ENCODE measurements around the gene E2F4. TPM values are rescaled to one million over a fixed set of nuclear protein-coding genes. Genes with fewer than 3 reads are reported as not detected.

The E2F4 gene
- total and polyA plus RNA-seq, 2 of the 13 experiments (the other 11 are each of a cell fraction or from before 2014, with no cell fraction given): 84.8 to 91.2 TPM

DNA sequence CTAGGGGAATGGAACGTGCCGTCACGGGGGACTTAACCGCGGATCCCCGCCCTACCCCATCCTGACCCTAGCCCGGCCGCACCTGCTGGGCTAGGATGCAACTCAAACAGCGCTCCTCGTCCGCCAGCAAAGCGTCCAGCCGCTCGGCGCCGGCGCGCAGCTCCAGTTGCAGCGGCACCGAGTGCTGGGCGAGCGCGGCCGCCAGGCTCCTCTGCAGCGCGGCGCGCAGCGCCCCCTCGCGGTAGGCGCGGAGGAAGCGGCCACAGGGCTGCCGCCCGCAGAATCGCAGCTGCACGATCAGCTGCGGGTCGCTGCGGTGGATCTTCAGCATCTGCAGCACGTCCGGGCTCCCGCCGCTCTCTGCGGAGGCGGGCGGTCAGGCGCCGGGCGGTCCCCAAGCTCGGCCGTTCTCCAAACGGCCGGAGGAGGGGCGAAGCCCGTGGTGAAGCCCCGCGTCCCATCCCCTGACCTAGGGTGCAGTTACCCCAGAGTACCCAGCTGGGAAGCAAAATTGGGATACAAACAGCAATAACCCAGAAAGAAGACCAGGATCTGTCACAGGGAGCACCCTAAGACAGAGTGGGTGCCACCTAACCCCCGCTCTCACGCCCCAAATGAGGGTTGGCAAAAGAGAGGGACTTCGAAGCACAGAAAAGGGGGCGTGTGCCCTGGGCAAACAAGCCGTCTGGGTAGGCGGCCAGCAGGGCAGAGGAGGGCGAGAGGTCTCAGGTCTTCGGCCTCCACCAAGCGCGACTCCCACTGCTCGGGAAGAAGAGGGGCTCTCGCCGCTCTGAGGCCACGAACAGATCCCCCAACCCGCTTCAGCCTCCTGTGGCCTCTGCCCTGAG is 36.4 kb upstream of the E2F4 start (continued):
- no peak for TF ChIP-seq MED8 (CRISPR knock-in tag; IDR thresholded peaks at IDR 0.05; ENCODE audit: insufficient replicate concordance)
- TF ChIP-seq MAZ (IDR thresholded peaks at IDR 0.05; ENCODE audit: borderline replicate concordance, low read depth, low read length): peak; percentile 46; the same call in 1 of the 2 replicates
- peak; percentile 69 for TF ChIP-seq MAZ (CRISPR knock-in tag; IDR thresholded peaks at IDR 0.05; ENCODE audit: low read depth)
- TF ChIP-seq HOXA7 (CRISPR knock-in tag; IDR thresholded peaks at IDR 0.05): no peak
- no peak for TF ChIP-seq LCORL (IDR thresholded peaks at IDR 0.05)
- TF ChIP-seq LCORL (CRISPR knock-in tag; IDR thresholded peaks at IDR 0.05): peak; percentile 67; the same call in 1 of the 2 replicates
- TF ChIP-seq ZNF510 (CRISPR knock-in tag; IDR thresholded peaks at IDR 0.05; ENCODE audit: low read depth): no peak
- TF ChIP-seq ZNF44 (CRISPR knock-in tag; IDR thresholded peaks at IDR 0.05): no peak
- no peak for TF ChIP-seq CAMTA2 (CRISPR knock-in tag; IDR thresholded peaks at IDR 0.05; ENCODE audit: borderline replicate concordance)
- TF ChIP-seq, protein P1, sequence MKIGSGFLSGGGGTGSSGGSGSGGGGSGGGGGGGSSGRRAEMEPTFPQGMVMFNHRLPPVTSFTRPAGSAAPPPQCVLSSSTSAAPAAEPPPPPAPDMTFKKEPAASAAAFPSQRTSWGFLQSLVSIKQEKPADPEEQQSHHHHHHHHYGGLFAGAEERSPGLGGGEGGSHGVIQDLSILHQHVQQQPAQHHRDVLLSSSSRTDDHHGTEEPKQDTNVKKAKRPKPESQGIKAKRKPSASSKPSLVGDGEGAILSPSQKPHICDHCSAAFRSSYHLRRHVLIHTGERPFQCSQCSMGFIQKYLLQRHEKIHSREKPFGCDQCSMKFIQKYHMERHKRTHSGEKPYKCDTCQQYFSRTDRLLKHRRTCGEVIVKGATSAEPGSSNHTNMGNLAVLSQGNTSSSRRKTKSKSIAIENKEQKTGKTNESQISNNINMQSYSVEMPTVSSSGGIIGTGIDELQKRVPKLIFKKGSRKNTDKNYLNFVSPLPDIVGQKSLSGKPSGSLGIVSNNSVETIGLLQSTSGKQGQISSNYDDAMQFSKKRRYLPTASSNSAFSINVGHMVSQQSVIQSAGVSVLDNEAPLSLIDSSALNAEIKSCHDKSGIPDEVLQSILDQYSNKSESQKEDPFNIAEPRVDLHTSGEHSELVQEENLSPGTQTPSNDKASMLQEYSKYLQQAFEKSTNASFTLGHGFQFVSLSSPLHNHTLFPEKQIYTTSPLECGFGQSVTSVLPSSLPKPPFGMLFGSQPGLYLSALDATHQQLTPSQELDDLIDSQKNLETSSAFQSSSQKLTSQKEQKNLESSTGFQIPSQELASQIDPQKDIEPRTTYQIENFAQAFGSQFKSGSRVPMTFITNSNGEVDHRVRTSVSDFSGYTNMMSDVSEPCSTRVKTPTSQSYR (CRISPR knock-in tag; IDR thresholded peaks at IDR 0.05; ENCODE audit: borderline replicate concordance): no peak
- TF ChIP-seq, protein P2, sequence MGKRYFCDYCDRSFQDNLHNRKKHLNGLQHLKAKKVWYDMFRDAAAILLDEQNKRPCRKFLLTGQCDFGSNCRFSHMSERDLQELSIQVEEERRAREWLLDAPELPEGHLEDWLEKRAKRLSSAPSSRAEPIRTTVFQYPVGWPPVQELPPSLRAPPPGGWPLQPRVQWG (CRISPR knock-in tag; IDR thresholded peaks at IDR 0.05; ENCODE audit: borderline replicate concordance, low read depth): no peak
- 0 out of 2 replicates have a peak, but pooled peaks have one; percentile 83 for TF ChIP-seq ZSCAN12 (CRISPR knock-in tag; IDR thresholded peaks at IDR 0.05)
- peak; percentile 82; the same call in 1 of the 2 replicates for TF ChIP-seq ZNF563 (CRISPR knock-in tag; IDR thresholded peaks at IDR 0.05)
- no peak for TF ChIP-seq ZNF605 (CRISPR knock-in tag; IDR thresholded peaks at IDR 0.05)
- TF ChIP-seq, protein P3, sequence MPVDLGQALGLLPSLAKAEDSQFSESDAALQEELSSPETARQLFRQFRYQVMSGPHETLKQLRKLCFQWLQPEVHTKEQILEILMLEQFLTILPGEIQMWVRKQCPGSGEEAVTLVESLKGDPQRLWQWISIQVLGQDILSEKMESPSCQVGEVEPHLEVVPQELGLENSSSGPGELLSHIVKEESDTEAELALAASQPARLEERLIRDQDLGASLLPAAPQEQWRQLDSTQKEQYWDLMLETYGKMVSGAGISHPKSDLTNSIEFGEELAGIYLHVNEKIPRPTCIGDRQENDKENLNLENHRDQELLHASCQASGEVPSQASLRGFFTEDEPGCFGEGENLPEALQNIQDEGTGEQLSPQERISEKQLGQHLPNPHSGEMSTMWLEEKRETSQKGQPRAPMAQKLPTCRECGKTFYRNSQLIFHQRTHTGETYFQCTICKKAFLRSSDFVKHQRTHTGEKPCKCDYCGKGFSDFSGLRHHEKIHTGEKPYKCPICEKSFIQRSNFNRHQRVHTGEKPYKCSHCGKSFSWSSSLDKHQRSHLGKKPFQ (CRISPR knock-in tag; IDR thresholded peaks at IDR 0.05; ENCODE audit: insufficient replicate concordance): no peak
- 0 out of 2 replicates have a peak, but pooled peaks have one; percentile 48 for TF ChIP-seq ZFY (CRISPR knock-in tag; IDR thresholded peaks at IDR 0.05)
- no peak for TF ChIP-seq FOXK2 (IDR thresholded peaks at IDR 0.05)
- no peak for TF ChIP-seq FOSL1 (CRISPR knock-in tag; IDR thresholded peaks at IDR 0.05; ENCODE audit: borderline replicate concordance)
- TF ChIP-seq ZNF263 (CRISPR knock-in tag; IDR thresholded peaks at IDR 0.05): peak; percentile 66
- peak; percentile 91 for TF ChIP-seq HOXA3 (CRISPR knock-in tag; IDR thresholded peaks at IDR 0.05)
- TF ChIP-seq TP53 (CRISPR knock-in tag; conservative IDR thresholded peaks at IDR 0.05): no peak
- no peak for TF ChIP-seq TOE1 (CRISPR knock-in tag; IDR thresholded peaks at IDR 0.05)
- peak; percentile 77 for TF ChIP-seq MED1 (CRISPR knock-in tag; IDR thresholded peaks at IDR 0.05)
- TF ChIP-seq NFYB (CRISPR knock-in tag; IDR thresholded peaks at IDR 0.05): no peak
- TF ChIP-seq NFE2L2 (IDR thresholded peaks at IDR 0.05; ENCODE audit: low read length): no peak
- TF ChIP-seq NFKB2 (CRISPR knock-in tag; IDR thresholded peaks at IDR 0.05; ENCODE audit: borderline replicate concordance): no peak
- TF ChIP-seq KLF11 (CRISPR knock-in tag; IDR thresholded peaks at IDR 0.05): no peak
- TF ChIP-seq ZNF468 (CRISPR knock-in tag; IDR thresholded peaks at IDR 0.05): no peak
